Measurements from ENCODE around the gene GID8.

DNA sequence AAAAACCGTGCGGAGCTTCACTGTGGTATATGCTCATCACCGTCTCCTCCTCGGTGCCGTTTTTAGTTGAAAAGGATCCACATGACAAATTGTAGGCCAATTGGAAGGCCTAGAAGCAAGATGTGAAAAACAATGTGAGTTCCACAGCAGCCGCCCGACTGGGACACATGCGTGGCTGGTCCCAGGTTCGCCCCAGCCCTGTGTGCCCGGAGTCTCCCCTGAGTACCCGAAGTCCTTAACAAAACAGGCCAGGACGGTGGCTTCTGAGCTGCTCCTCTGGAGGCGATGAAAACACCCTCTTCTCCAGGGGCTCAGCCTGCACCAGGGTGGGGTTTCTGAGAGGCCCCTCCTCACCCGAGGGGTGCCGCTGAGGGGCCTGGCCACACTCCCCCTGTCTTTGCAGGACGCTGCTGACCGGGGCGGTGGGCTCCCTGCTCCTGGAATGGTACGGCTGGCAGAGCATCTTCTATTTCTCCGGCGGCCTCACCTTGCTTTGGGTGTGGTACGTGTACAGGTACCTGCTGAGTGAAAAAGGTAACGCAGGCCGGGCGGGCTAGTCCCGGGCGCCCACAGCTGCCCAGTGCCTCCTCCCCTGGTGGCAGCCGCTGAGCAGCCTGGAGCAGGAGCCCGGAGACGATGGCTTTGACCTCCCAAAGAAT, 24.4 kb downstream of the GID8 start:
- no peak for TF ChIP-seq EZH2phosphoT487 (conservative IDR thresholded peaks at IDR 0.05; ENCODE audit: low read length)
- TF ChIP-seq, protein P1, sequence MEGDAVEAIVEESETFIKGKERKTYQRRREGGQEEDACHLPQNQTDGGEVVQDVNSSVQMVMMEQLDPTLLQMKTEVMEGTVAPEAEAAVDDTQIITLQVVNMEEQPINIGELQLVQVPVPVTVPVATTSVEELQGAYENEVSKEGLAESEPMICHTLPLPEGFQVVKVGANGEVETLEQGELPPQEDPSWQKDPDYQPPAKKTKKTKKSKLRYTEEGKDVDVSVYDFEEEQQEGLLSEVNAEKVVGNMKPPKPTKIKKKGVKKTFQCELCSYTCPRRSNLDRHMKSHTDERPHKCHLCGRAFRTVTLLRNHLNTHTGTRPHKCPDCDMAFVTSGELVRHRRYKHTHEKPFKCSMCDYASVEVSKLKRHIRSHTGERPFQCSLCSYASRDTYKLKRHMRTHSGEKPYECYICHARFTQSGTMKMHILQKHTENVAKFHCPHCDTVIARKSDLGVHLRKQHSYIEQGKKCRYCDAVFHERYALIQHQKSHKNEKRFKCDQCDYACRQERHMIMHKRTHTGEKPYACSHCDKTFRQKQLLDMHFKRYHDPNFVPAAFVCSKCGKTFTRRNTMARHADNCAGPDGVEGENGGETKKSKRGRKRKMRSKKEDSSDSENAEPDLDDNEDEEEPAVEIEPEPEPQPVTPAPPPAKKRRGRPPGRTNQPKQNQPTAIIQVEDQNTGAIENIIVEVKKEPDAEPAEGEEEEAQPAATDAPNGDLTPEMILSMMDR (IDR thresholded peaks at IDR 0.05; ENCODE audit: insufficient read depth, low read length, poor library complexity, severe bottlenecking): no peak

All from SU-DHL-6 (cell line).